ENCODE results near the gene MRPL23. TPM values are rescaled to one million over a fixed set of nuclear protein-coding genes. Genes with fewer than 3 reads are reported as not detected.

MRPL23 gene
- total and polyA plus RNA-seq, 2 experiments from 2014 or later, result 127 to 137 TPM

DNA sequence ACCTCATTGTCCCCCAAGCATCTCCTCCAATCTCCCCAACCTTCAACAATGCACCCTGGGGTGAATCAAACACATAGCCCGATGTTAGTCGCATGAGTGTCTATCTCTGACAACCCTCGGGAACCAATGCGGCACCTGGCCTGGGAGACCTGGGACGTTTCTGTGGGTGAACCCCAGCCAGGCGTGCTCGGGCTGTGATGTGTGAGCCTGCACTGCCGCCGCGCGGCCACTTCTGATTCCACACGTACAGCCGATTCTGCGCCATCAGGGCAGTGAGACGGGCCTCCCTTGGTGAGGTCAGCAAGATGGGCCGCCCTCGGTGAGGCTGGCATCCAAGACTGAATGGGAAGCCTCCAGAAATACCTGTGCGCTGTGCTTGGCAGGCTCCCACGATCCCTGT is 55.7 kb downstream of the MRPL23 start:
- Histone ChIP-seq H3K36me3 (no peaks in the 10 kb centered on the region), H3K9me3 (ENCODE audit: low read depth) (no peaks in the 10 kb centered on the region), H3K4me3 (no peak overlapping the region), H3K27ac (no peak overlapping the region), H3K4me1 (ENCODE audit: low read depth) (no peaks in the 10 kb centered on the region), H3K27me3 (no peaks in the 10 kb centered on the region)
- TF ChIP-seq, protein P1, sequence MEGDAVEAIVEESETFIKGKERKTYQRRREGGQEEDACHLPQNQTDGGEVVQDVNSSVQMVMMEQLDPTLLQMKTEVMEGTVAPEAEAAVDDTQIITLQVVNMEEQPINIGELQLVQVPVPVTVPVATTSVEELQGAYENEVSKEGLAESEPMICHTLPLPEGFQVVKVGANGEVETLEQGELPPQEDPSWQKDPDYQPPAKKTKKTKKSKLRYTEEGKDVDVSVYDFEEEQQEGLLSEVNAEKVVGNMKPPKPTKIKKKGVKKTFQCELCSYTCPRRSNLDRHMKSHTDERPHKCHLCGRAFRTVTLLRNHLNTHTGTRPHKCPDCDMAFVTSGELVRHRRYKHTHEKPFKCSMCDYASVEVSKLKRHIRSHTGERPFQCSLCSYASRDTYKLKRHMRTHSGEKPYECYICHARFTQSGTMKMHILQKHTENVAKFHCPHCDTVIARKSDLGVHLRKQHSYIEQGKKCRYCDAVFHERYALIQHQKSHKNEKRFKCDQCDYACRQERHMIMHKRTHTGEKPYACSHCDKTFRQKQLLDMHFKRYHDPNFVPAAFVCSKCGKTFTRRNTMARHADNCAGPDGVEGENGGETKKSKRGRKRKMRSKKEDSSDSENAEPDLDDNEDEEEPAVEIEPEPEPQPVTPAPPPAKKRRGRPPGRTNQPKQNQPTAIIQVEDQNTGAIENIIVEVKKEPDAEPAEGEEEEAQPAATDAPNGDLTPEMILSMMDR (IDR thresholded peaks at IDR 0.05; ENCODE audit: low read depth, low read length), result no peak
- DNase-seq (ENCODE audit: low read depth in 1 of 2, low spot score in 1 of 2), result no peak

DNA sequence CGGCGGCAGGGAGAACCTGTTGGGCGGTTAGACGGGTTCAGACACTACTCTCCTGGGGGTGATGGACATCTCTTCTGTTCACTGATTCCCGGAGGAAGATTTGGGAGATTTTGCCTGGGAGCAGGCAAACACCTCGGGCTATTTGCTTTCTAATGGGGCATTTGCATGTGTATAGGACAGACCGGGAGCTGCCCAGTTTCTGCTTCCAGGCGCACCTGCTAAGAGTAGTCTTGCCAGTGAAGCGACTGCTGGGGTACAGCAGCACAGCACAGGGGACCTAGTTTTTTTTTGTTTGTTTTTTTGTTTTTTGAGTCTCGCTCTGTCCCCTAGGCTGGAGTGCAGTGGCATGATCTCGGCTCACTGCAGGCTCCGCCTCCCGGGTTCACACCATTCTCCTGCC is 57.3 kb downstream of the MRPL23 start:
- Histone ChIP-seq H3K4me3 (no peak overlapping the region), H3K27ac (no peak overlapping the region), H3K36me3 (no peaks in the 10 kb centered on the region), H3K4me1 (ENCODE audit: low read depth) (no peaks in the 10 kb centered on the region), H3K9me3 (ENCODE audit: low read depth) (no peaks in the 10 kb centered on the region), H3K27me3 (no peaks in the 10 kb centered on the region)
- TF ChIP-seq, protein P1 (IDR thresholded peaks at IDR 0.05; ENCODE audit: low read depth, low read length), result no peak
- DNase-seq (ENCODE audit: low read depth in 1 of 2, low spot score in 1 of 2), result no peak

Other genes with a start within 250 kb of the MRPL23 start
- gene IFITM10, start 196.7 kb upstream of the MRPL23 start, total RNA-seq, result 1.9 TPM in 1 of 2 replicates, not detected in the other
- gene IFITM10, start 196.7 kb upstream of the MRPL23 start, polyA plus RNA-seq, result 1.4 TPM in 1 of 2 replicates, not detected in the other
- 221 and 239 TPM in 2 replicates for gene CTSD, start 183.4 kb upstream of the MRPL23 start, total RNA-seq
- 231 and 258 TPM in 2 replicates for gene CTSD, start 183.4 kb upstream of the MRPL23 start, polyA plus RNA-seq
- not detected in 2 replicates for gene SYT8, start 112.3 kb upstream of the MRPL23 start, total RNA-seq
- not detected in 2 replicates for gene SYT8, start 112.3 kb upstream of the MRPL23 start, polyA plus RNA-seq
- 1.8 and 3.9 TPM in 2 replicates for gene TNNI2, start 108.4 kb upstream of the MRPL23 start, total RNA-seq
- 1.1 and 2.5 TPM in 2 replicates for gene TNNI2, start 108.4 kb upstream of the MRPL23 start, polyA plus RNA-seq
- not detected in 2 replicates for gene LSP1, start 94.2 kb upstream of the MRPL23 start, total RNA-seq
- 2.1 and 2.8 TPM in 2 replicates for gene LSP1, start 94.2 kb upstream of the MRPL23 start, polyA plus RNA-seq
- not detected in 2 replicates for gene PRR33, start 55.4 kb upstream of the MRPL23 start, total RNA-seq
- not detected in 2 replicates for gene PRR33, start 55.4 kb upstream of the MRPL23 start, polyA plus RNA-seq
- gene TNNT3, start 27.6 kb upstream of the MRPL23 start, total RNA-seq, result 2.5 and 2.7 TPM in 2 replicates
- gene TNNT3, start 27.6 kb upstream of the MRPL23 start, polyA plus RNA-seq, result 0.92 and 3.8 TPM in 2 replicates
- 262 and 316 TPM in 2 replicates for gene H19, start 50.5 kb downstream of the MRPL23 start, total RNA-seq
- 27.7 and 44.5 TPM in 2 replicates for gene H19, start 50.5 kb downstream of the MRPL23 start, polyA plus RNA-seq
- 91.4 and 120 TPM in 2 replicates for gene IGF2, start 192.1 kb downstream of the MRPL23 start, total RNA-seq
- 136 and 155 TPM in 2 replicates for gene IGF2, start 192.1 kb downstream of the MRPL23 start, polyA plus RNA-seq
- not detected in 2 replicates for gene INS, start 213.9 kb downstream of the MRPL23 start, total RNA-seq
- gene INS, start 213.9 kb downstream of the MRPL23 start, polyA plus RNA-seq, result not detected in 2 replicates
- not detected in 2 replicates for gene TH, start 224.5 kb downstream of the MRPL23 start, total RNA-seq
- not detected in 2 replicates for gene TH, start 224.5 kb downstream of the MRPL23 start, polyA plus RNA-seq

Data from cardiac muscle cell (in vitro differentiated cells and primary cell).